T-cell (primary cell): ENCODE results near the gene MCRIP2. TPM values are rescaled to one million over a fixed set of nuclear protein-coding genes. Genes with fewer than 3 reads are reported as not detected.
A peak's percentile ranks its signal among the peaks of the same experiment; 100 is the strongest.

Experiments
- ATAC-seq, 4 experiments: fragments of 200-7000 bp in 3 of 4; fragments of 150-1000 bp in 1 of 4; cut with Tn5 transposase; replicated peaks in 1 of 4; 1 replicate in 3 of 4; 2 replicates in 1 of 4; pipeline ENCODE4 v1.10.0; 2021; ENCODE audit warnings: moderate library complexity in 3 of 4, mild to moderate bottlenecking in 2 of 4, moderate number of reproducible peaks in 1 of 4
- CTCF ChIA-PET, 2 donors: fragments of 300-600 bp; sonication (Branson Sonifier 250); formaldehyde crosslinking; loops; one replicate each; lab custom pipeline; 2022; ENCODE audit warnings: antibody characterized with exemption in 2 of 2; lab: Charles Lee
- POLR2A ChIA-PET, 2 donors: fragments of 300-600 bp; sonication (Branson Sonifier 250); formaldehyde crosslinking; loops; one replicate each; lab custom pipeline; 2022; ENCODE audit warnings: antibody characterized with exemption in 2 of 2; lab: Charles Lee
- DNase-seq, 35 experiments: peaks; one replicate each; pipeline versions ENCODE4 v3.0.0 to v3.0.0-alpha.2; 2013 to 2023
- H3K27ac ChIP-seq: one replicate; pipeline ENCODE4 v1.5.1; 2013; ENCODE audit warnings: low read length
- H3K27me3 ChIP-seq, 2 experiments: replicated peaks in 1 of 2; 1 replicate in 1 of 2; 2 replicates in 1 of 2; pipeline versions ENCODE4 v1.6.1 to v1.7.0; 2013; ENCODE audit warnings: low read length in 1 of 2, mixed read lengths in 1 of 2; ENCODE audit not compliant: control insufficient read depth in 2 of 2, insufficient read depth in 2 of 2; ENCODE audit errors: extremely low read depth in 1 of 2
- H3K36me3 ChIP-seq, 2 donors: 1 replicate in 1 of 2; 2 replicates in 1 of 2; pipeline versions ENCODE4 v1.6.1 to v1.7.0; 2013; ENCODE audit warnings: low read length in 1 of 2; ENCODE audit not compliant: control insufficient read depth in 2 of 2, insufficient read depth in 1 of 2; ENCODE audit errors: extremely low read depth in 1 of 2
- H3K4me1 ChIP-seq, 2 experiments: 1 replicate in 1 of 2; 2 replicates in 1 of 2; pipeline versions ENCODE4 v1.6.1 to v1.7.0; 2013; ENCODE audit warnings: low read length in 2 of 2, mixed read lengths in 1 of 2; ENCODE audit not compliant: insufficient read depth in 2 of 2, control insufficient read depth in 1 of 2; ENCODE audit errors: extremely low read depth in 1 of 2
- H3K4me3 ChIP-seq, 2 donors: 1 replicate in 1 of 2; 2 replicates in 1 of 2; pipeline versions ENCODE4 v1.5.1 to v1.7.0; 2013; ENCODE audit warnings: mild to moderate bottlenecking in 2 of 2, low read length in 1 of 2, moderate library complexity in 1 of 2; ENCODE audit not compliant: control insufficient read depth in 1 of 2; ENCODE audit errors: extremely low read depth in 1 of 2
- H3K9me3 ChIP-seq: 2 replicates; pipeline ENCODE4 v1.7.0; 2013
- H3K27ac Mint-ChIP-seq, 2 donors: one replicate each; pipeline ENCODE4 v1.8.0; 2020 to 2021; ENCODE audit warnings: mild to moderate bottlenecking in 2 of 2, mixed read lengths in 2 of 2
- H3K27me3 Mint-ChIP-seq, 2 donors: one replicate each; pipeline ENCODE4 v1.8.0; 2021 to 2022; ENCODE audit warnings: mixed read lengths in 2 of 2
- H3K36me3 Mint-ChIP-seq: one replicate; pipeline ENCODE4 v1.8.0; 2021; ENCODE audit warnings: mixed read lengths
- H3K4me1 Mint-ChIP-seq, 3 donors: one replicate each; pipeline ENCODE4 v1.8.0; 2020 to 2022; ENCODE audit warnings: mixed read lengths in 3 of 3, mild to moderate bottlenecking in 1 of 3
- H3K4me3 Mint-ChIP-seq, 3 donors: one replicate each; pipeline ENCODE4 v1.8.0; 2020 to 2022; ENCODE audit warnings: mild to moderate bottlenecking in 3 of 3, mixed read lengths in 3 of 3, moderate library complexity in 3 of 3
- H3K9me3 Mint-ChIP-seq, 3 donors: one replicate each; pipeline ENCODE4 v1.8.0; 2020 to 2022; ENCODE audit warnings: mixed read lengths in 3 of 3
- WGBS: methylation state at CpG from one replicate; pipeline ENCODE4 v1.1.5; 2013; ENCODE audit warnings: missing lambda C conversion rate; ENCODE audit not compliant: insufficient coverage; 5-methylcytosine and 5-hydroxymethylcytosine counted together
- total RNA-seq, 35 experiments: library from RNA in 6 of 35; stranded (reverse) in 6 of 35; fragments of 120-200 nt in 1 of 35; gene quantifications; one replicate each; pipeline versions ENCODE4 v1.2.1 to v1.2.4 and lab custom pipeline; 2013 to 2026

MCRIP2 gene
- total RNA-seq, 5 donors from 2014 or later (not counting 1 experiment from before 2014, with no cell fraction given) = 19.1 to 43.0 (median 40.0) TPM

DNA sequence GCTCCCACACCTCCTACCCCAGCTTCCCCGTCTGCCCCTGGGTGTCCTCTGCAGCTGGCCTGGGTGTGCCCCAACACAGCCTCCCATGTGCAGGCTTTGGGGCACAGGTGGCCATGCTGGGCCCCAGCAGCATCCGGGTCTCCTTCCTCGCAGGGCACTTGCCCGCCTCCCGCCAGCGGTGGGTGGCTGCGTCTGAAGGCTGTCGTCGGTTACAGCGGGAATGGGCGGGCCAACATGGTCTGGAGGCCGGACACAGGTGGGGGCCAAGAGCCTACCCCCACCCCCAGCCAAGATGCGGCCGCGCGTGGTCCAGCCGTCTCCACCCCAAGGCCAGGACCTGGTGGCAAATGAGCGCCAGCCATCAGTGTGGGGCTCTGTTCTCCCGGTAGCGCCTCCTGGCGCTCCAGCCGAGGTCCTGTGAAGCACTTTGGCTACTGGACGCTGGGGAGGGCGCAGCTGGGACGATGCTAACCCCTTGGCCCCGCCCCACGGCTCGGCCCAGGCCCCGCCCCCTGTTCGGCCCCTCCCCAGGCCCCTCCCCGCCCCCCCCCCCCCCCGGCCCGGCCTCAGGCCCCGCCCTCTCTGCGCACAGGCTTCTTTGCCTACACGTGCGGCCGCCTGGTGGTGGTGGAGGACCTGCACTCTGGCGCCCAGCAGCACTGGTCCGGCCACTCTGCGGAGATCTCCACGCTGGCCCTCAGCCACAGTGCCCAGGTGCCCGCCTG lies 19.0 kb downstream of the MCRIP2 start:
- H3K4me3 Mint-ChIP-seq = no peak overlapping the region
- ATAC-seq (peak; percentile 67 to 83 (median 72)), DNase-seq (peak in 32 of 35 experiments; percentile 29 to 76 (median 56))
- H3K27ac Mint-ChIP-seq = no peak overlapping the region
- peaks cover 0 to 16% of the 10 kb centered on the region in 2 experiments for H3K4me1 ChIP-seq
- no peaks in the 10 kb centered on the region for H3K36me3 Mint-ChIP-seq
- no peaks in the 10 kb centered on the region for H3K9me3 Mint-ChIP-seq
- ChIA-PET CTCF (interaction anchor here in 1 of 2 donors (0.5 kb wide), 1 partner anchor 308 kb away, joined by 3 read pairs; the partner anchor contains the start of gene AXIN1), POLR2A (no interaction called here)
- H3K27me3 ChIP-seq = no peaks in the 10 kb centered on the region
- peaks cover 0 to 7% (median 5%) of the 10 kb centered on the region in 3 donors for H3K4me1 Mint-ChIP-seq
- no peak overlapping the region for H3K27ac ChIP-seq
- H3K27me3 Mint-ChIP-seq = no peaks in the 10 kb centered on the region
- H3K36me3 ChIP-seq = no peaks in the 10 kb centered on the region
- no peak overlapping the region for H3K4me3 ChIP-seq
- no peaks in the 10 kb centered on the region for H3K9me3 ChIP-seq
- 64% methylated on average over 29 of the region's 43 CpGs for WGBS

DNA sequence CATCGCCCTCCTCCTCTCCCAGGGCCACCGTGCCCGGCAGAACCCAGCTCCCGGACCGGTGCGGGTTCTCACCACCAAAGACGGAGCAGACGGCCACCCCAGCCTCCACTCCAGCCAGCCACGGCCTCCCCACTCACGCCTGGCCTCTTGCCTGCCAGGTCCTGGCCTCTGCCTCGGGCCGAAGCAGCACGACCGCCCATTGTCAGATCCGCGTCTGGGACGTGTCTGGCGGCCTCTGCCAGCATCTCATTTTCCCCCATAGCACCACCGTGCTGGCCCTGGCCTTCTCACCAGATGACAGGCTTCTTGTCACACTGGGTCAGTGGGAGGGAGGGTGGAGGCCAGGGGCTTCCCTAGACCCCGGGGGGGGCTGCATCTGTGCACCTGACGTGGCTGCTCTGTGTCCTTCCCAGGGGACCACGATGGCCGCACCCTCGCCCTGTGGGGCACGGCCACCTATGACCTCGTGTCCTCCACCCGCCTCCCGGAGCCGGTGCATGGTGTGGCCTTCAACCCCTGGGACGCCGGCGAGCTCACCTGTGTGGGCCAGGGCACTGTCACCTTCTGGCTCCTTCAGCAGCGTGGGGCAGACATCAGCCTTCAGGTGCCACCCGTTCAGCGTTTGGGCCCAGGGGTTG lies 19.7 kb downstream of the MCRIP2 start:
- Histone ChIP-seq H3K4me3 (no peak overlapping the region), H3K27me3 (no peaks in the 10 kb centered on the region), H3K4me1 (peaks cover 0 to 16% of the 10 kb centered on the region in 2 experiments), H3K27ac (no peak overlapping the region), H3K9me3 (no peaks in the 10 kb centered on the region), H3K36me3 (no peaks in the 10 kb centered on the region)
- ChIA-PET CTCF (no interaction called here), POLR2A (no interaction called here)
- H3K9me3 Mint-ChIP-seq = no peaks in the 10 kb centered on the region
- DNase-seq = no peak
- no peaks in the 10 kb centered on the region for H3K36me3 Mint-ChIP-seq
- no peak overlapping the region for H3K27ac Mint-ChIP-seq
- WGBS = 79% methylated on average over 22 of the region's 35 CpGs
- no peak for ATAC-seq
- H3K4me3 Mint-ChIP-seq = no peak overlapping the region
- no peaks in the 10 kb centered on the region for H3K27me3 Mint-ChIP-seq
- peaks cover 0 to 7% (median 5%) of the 10 kb centered on the region in 3 donors for H3K4me1 Mint-ChIP-seq

DNA sequence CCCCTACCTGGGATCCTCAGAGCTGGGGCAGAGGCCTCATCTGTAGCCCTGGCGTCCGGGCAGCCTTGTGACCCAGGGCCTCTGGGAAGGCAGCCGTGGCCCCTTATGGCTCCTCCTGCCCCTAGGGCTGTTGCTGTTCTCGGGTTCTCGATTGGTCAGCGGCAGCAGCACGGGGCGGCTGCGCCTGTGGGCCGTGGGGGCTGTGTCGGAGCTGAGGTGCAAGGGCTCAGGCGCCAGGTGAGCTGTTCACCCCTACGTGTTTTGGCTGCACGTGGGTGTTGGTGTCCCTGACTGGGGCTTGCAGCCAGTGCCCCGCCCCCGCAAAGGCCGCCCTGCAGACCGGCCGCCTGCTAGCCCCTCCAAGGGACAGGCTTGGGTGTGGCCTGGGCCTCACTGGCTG lies 20.5 kb downstream of the MCRIP2 start:
- ATAC-seq (no peak), DNase-seq (no peak)
- Histone ChIP-seq H3K36me3 (no peaks in the 10 kb centered on the region), H3K4me3 (no peak overlapping the region), H3K27me3 (no peaks in the 10 kb centered on the region), H3K9me3 (no peaks in the 10 kb centered on the region), H3K27ac (no peak overlapping the region), H3K4me1 (peaks cover 3 to 24% of the 10 kb centered on the region in 2 experiments)
- 96% methylated on average over 19 of the region's 19 CpGs for WGBS
- Mint-ChIP-seq H3K4me3 (no peak overlapping the region), H3K9me3 (no peaks in the 10 kb centered on the region), H3K4me1 (peaks cover 0 to 10% (median 5%) of the 10 kb centered on the region in 3 donors), H3K27ac (no peak overlapping the region), H3K36me3 (no peaks in the 10 kb centered on the region), H3K27me3 (no peaks in the 10 kb centered on the region)
- ChIA-PET CTCF (no interaction called here), POLR2A (no interaction called here)

DNA sequence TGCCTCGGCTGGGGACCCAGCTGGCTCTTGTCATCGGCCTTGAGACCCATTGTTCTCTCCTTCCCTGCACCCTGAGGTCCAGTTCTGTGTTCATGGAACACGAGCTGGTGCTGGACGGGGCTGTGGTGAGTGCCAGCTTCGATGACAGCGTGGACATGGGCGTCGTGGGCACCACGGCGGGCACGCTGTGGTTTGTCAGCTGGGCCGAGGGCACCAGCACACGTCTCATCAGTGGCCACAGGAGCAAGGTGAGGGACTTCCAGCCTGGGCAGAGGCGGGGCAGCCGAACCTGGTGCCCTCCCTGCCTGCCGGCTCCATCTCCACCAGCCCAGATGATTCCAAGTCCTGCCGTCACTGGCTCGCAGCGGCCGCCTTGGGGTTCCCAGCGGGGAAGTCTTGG lies 21.0 kb downstream of the MCRIP2 start:
- Mint-ChIP-seq H3K4me1 (peaks cover 0 to 13% (median 7%) of the 10 kb centered on the region in 3 donors), H3K36me3 (no peaks in the 10 kb centered on the region), H3K9me3 (no peaks in the 10 kb centered on the region), H3K27ac (no peak overlapping the region), H3K4me3 (no peak overlapping the region), H3K27me3 (no peaks in the 10 kb centered on the region)
- POLR2A ChIA-PET = no interaction called here
- H3K4me3 ChIP-seq = no peak overlapping the region
- DNase-seq (no peak), ATAC-seq (no peak)
- WGBS = 94% methylated on average over 21 of the region's 21 CpGs
- H3K4me1 ChIP-seq = peaks cover 3 to 29% of the 10 kb centered on the region in 2 experiments
- H3K9me3 ChIP-seq = no peaks in the 10 kb centered on the region
- H3K27ac ChIP-seq = no peak overlapping the region
- CTCF ChIA-PET = no interaction called here
- no peaks in the 10 kb centered on the region for H3K27me3 ChIP-seq
- no peaks in the 10 kb centered on the region for H3K36me3 ChIP-seq

DNA sequence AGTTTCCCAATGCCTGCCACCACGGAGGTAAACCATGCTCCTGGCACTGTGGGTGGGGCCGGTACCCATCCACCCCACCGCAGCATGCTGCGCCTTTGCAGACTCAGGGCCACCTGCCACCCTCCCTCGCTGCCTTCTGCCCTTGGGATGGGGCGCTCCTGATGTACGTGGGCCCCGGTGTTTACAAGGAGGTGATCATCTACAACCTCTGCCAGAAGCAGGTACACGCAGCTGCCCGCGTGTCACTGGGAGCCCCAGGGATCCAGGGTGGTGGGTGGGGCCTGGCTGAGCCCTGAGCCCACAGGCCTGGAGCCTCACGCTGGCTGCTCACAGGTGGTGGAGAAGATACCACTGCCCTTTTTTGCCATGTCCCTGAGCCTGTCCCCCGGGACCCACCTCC lies 24.9 kb downstream of the MCRIP2 start:
- no peak for DNase-seq
- ChIA-PET POLR2A (no interaction called here), CTCF (no interaction called here)
- H3K27me3 Mint-ChIP-seq = no peaks in the 10 kb centered on the region
- peaks cover 3% of the 10 kb centered on the region for H3K36me3 Mint-ChIP-seq
- H3K27ac Mint-ChIP-seq = no peak overlapping the region
- peaks cover 0 to 13% (median 11%) of the 10 kb centered on the region in 3 donors for H3K4me1 Mint-ChIP-seq
- Histone ChIP-seq H3K27me3 (no peaks in the 10 kb centered on the region), H3K4me1 (peaks cover 3 to 27% of the 10 kb centered on the region in 2 experiments), H3K9me3 (no peaks in the 10 kb centered on the region), H3K36me3 (peaks cover 4 to 27% of the 10 kb centered on the region in 2 donors), H3K4me3 (no peak overlapping the region), H3K27ac (peak overlapping the region; percentile 74)
- ATAC-seq = no peak
- no peaks in the 10 kb centered on the region for H3K9me3 Mint-ChIP-seq
- H3K4me3 Mint-ChIP-seq = peak overlapping the region in 1 of 3 donors; percentile 73
- 91% methylated on average over 13 of the region's 13 CpGs for WGBS

DNA sequence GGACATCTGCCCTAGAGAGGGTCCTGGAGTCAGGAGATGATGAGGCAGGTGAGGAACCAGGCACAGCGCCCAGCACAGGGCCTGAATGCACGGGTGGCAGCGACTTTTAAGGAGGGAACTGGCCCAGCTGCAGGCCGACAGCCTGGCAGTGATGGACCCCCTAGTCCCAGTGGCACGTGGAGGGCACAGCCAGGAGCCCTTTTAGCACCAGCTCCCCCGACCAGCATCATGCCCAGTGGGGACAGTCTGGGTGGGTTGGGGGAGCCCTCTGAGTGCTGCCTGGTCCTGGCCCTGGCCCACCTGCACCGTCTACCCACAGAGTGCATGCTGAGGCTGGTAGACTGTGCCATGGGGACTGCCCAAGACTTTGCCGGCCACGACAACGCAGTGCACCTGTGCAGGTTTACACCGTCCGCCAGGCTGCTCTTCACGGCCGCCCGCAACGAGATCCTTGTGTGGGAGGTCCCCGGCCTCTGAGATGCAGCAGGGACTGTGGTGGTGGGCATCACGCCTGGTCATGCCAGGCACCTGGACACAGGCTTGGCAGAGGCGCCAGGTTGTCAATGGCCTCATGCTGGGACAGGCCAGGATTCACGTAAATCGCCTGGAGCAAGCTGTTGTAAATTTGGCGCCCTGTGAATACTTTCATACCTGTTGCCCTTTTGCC lies 25.6 kb downstream of the MCRIP2 start:
- ChIA-PET CTCF (interaction anchor here in 1 of 2 donors (1.0 kb wide), 1 partner anchor 75 kb away, joined by 3 read pairs; no protein-coding TSS in a partner anchor), POLR2A (interaction anchor here (0.6 kb wide), 2 partner anchors 195 to 716 kb away, joined by 3 read pairs; no protein-coding TSS in a partner anchor)
- Histone ChIP-seq H3K36me3 (peaks cover 4 to 32% of the 10 kb centered on the region in 2 donors), H3K27me3 (no peaks in the 10 kb centered on the region), H3K4me1 (peaks cover 3 to 25% of the 10 kb centered on the region in 2 experiments), H3K4me3 (peak overlapping the region; percentile 66), H3K9me3 (no peaks in the 10 kb centered on the region), H3K27ac (peak overlapping the region; percentile 74)
- Mint-ChIP-seq H3K27me3 (no peaks in the 10 kb centered on the region), H3K36me3 (peaks cover 3% of the 10 kb centered on the region), H3K9me3 (no peaks in the 10 kb centered on the region), H3K27ac (peak overlapping the region; percentile 86 to 94), H3K4me3 (peak overlapping the region; percentile 73 to 74 (median 73)), H3K4me1 (peaks cover 0 to 13% (median 11%) of the 10 kb centered on the region in 3 donors)
- no peak for DNase-seq
- 86% methylated on average over 18 of the region's 22 CpGs for WGBS
- ATAC-seq = no peak
